Measurements from ENCODE around the gene GDPD5.

The GDPD5 gene

GRCh38 chr11:75525433-75526191 lies at the start of gene GDPD5:
GDPD5 (minus strand) TSS chr11:75525941; CDS start chr11:75477735, 48,206 bp downstream.
- H3K9me3 ChIP-seq (ENCODE audit: control insufficient read depth, insufficient read depth, low read length), result no peaks in the 10 kb centered on the region
- peak within 1 kb of the TSS; percentile 88 for H3K9ac ChIP-seq (ENCODE audit: low read depth, low read length)
- H3K36me3 ChIP-seq (ENCODE audit: insufficient read depth, low read length), result no peaks in the 10 kb centered on the region
- H3K4me1 ChIP-seq (ENCODE audit: insufficient read depth, low read length), result peaks cover 22% of the 10 kb centered on the region

- H3K9ac ChIP-seq (ENCODE audit: low read depth, low read length), result no peak overlapping the region
- H3K4me1 ChIP-seq (ENCODE audit: insufficient read depth, low read length), result no peaks in the 10 kb centered on the region; the same call in 1 of the 2 replicates
- H3K36me3 ChIP-seq (ENCODE audit: insufficient read depth, low read length), result peaks cover 17% of the 10 kb centered on the region
- no peaks in the 10 kb centered on the region for H3K9me3 ChIP-seq (ENCODE audit: control insufficient read depth, insufficient read depth, low read length)
These were observed 49.2 kb upstream of the GDPD5 start for GRCh38 chr11:75574698-75575602.

- H3K4me1 ChIP-seq (ENCODE audit: insufficient read depth, low read length), result no peaks in the 10 kb centered on the region; the same call in 1 of the 2 replicates
- H3K36me3 ChIP-seq (ENCODE audit: insufficient read depth, low read length), result peaks cover 36% of the 10 kb centered on the region
- no peak overlapping the region for H3K9ac ChIP-seq (ENCODE audit: low read depth, low read length)
- H3K9me3 ChIP-seq (ENCODE audit: control insufficient read depth, insufficient read depth, low read length), result no peaks in the 10 kb centered on the region
These were observed 47.0 kb upstream of the GDPD5 start for GRCh38 chr11:75572744-75573143.

- Histone ChIP-seq H3K9me3 (ENCODE audit: control insufficient read depth, insufficient read depth, low read length) (no peaks in the 10 kb centered on the region), H3K4me1 (ENCODE audit: insufficient read depth, low read length) (no peaks in the 10 kb centered on the region; the same call in 1 of the 2 replicates), H3K9ac (ENCODE audit: low read depth, low read length) (no peak overlapping the region), H3K36me3 (ENCODE audit: insufficient read depth, low read length) (peaks cover 44% of the 10 kb centered on the region)
These were observed 45.9 kb upstream of the GDPD5 start for GRCh38 chr11:75571625-75572024.

GRCh38 chr11:75570559-75571139 lies 44.9 kb upstream of the GDPD5 start:
- Histone ChIP-seq H3K4me1 (ENCODE audit: insufficient read depth, low read length) (peaks cover 5% of the 10 kb centered on the region), H3K36me3 (ENCODE audit: insufficient read depth, low read length) (peaks cover 44% of the 10 kb centered on the region), H3K9me3 (ENCODE audit: control insufficient read depth, insufficient read depth, low read length) (no peaks in the 10 kb centered on the region), H3K9ac (ENCODE audit: low read depth, low read length) (no peak overlapping the region)

GRCh38 chr11:75568616-75569219 lies 43.0 kb upstream of the GDPD5 start:
- no peak overlapping the region for H3K9ac ChIP-seq (ENCODE audit: low read depth, low read length)
- no peaks in the 10 kb centered on the region for H3K9me3 ChIP-seq (ENCODE audit: control insufficient read depth, insufficient read depth, low read length)
- peaks cover 20% of the 10 kb centered on the region for H3K4me1 ChIP-seq (ENCODE audit: insufficient read depth, low read length)
- H3K36me3 ChIP-seq (ENCODE audit: insufficient read depth, low read length), result peaks cover 44% of the 10 kb centered on the region

GRCh38 chr11:75567971-75568370 lies 42.2 kb upstream of the GDPD5 start:
- no peaks in the 10 kb centered on the region for H3K9me3 ChIP-seq (ENCODE audit: control insufficient read depth, insufficient read depth, low read length)
- H3K4me1 ChIP-seq (ENCODE audit: insufficient read depth, low read length), result peaks cover 20% of the 10 kb centered on the region
- H3K36me3 ChIP-seq (ENCODE audit: insufficient read depth, low read length), result peaks cover 44% of the 10 kb centered on the region
- no peak overlapping the region for H3K9ac ChIP-seq (ENCODE audit: low read depth, low read length)

GRCh38 chr11:75566763-75567279 lies 41.1 kb upstream of the GDPD5 start:
- no peak overlapping the region for H3K9ac ChIP-seq (ENCODE audit: low read depth, low read length)
- H3K4me1 ChIP-seq (ENCODE audit: insufficient read depth, low read length), result peaks cover 20% of the 10 kb centered on the region
- peaks cover 44% of the 10 kb centered on the region for H3K36me3 ChIP-seq (ENCODE audit: insufficient read depth, low read length)
- no peaks in the 10 kb centered on the region for H3K9me3 ChIP-seq (ENCODE audit: control insufficient read depth, insufficient read depth, low read length)

- H3K9me3 ChIP-seq (ENCODE audit: control insufficient read depth, insufficient read depth, low read length), result no peaks in the 10 kb centered on the region
- peaks cover 39% of the 10 kb centered on the region for H3K36me3 ChIP-seq (ENCODE audit: insufficient read depth, low read length)
- no peak overlapping the region for H3K9ac ChIP-seq (ENCODE audit: low read depth, low read length)
- H3K4me1 ChIP-seq (ENCODE audit: insufficient read depth, low read length), result peaks cover 23% of the 10 kb centered on the region
These were observed 40.4 kb upstream of the GDPD5 start for GRCh38 chr11:75565916-75566762.

- Histone ChIP-seq H3K4me1 (ENCODE audit: insufficient read depth, low read length) (peaks cover 26% of the 10 kb centered on the region), H3K36me3 (ENCODE audit: insufficient read depth, low read length) (peaks cover 31% of the 10 kb centered on the region), H3K9me3 (ENCODE audit: control insufficient read depth, insufficient read depth, low read length) (no peaks in the 10 kb centered on the region), H3K9ac (ENCODE audit: low read depth, low read length) (peak overlapping the region; percentile 91; the same call in 1 of the 2 replicates)
These were observed 39.6 kb upstream of the GDPD5 start for GRCh38 chr11:75565221-75565814.

GRCh38 chr11:75563978-75564552 lies 38.3 kb upstream of the GDPD5 start:
- Histone ChIP-seq H3K9ac (ENCODE audit: low read depth, low read length) (peak overlapping the region; percentile 91), H3K4me1 (ENCODE audit: insufficient read depth, low read length) (peaks cover 34% of the 10 kb centered on the region), H3K9me3 (ENCODE audit: control insufficient read depth, insufficient read depth, low read length) (no peaks in the 10 kb centered on the region), H3K36me3 (ENCODE audit: insufficient read depth, low read length) (peaks cover 20% of the 10 kb centered on the region)

- Histone ChIP-seq H3K9me3 (ENCODE audit: control insufficient read depth, insufficient read depth, low read length) (no peaks in the 10 kb centered on the region), H3K4me1 (ENCODE audit: insufficient read depth, low read length) (peaks cover 39% of the 10 kb centered on the region), H3K36me3 (ENCODE audit: insufficient read depth, low read length) (peaks cover 16% of the 10 kb centered on the region), H3K9ac (ENCODE audit: low read depth, low read length) (peak overlapping the region; percentile 91)
These were observed 37.8 kb upstream of the GDPD5 start for GRCh38 chr11:75563501-75563977.
